IMR-90 (cell line): ENCODE data around the gene SIK2. TPM values are rescaled to one million over a fixed set of nuclear protein-coding genes. Genes with fewer than 3 reads are reported as not detected.

Experiments used
- ATAC-seq: fragments of 200-7000 bp; cut with Tn5 transposase; 2 replicates; pipeline ENCODE4 v1.9.1; 2020; ENCODE audit warnings: low read depth, mild to moderate bottlenecking, moderate library complexity
- BruUV-seq: library from RNA; stranded (reverse); fragments of 400-500 nt; replicated peaks from 2 replicates; lab custom pipeline; 2021; lab: Mats Ljungman, UMichigan
- CTCF ChIA-PET: fragments of 300-600 bp; formaldehyde crosslinking; extraction: SDS; loops from one replicate; lab custom pipeline; 2021; ENCODE audit warnings: antibody characterized with exemption; lab: Yijun Ruan, JAX
- POLR2A ChIA-PET: fragments of 300-600 bp; sonication (Branson Sonifier 250); formaldehyde crosslinking; loops from one replicate; lab custom pipeline; 2022; ENCODE audit warnings: antibody characterized with exemption; ENCODE audit not compliant: unreplicated experiment; lab: Charles Lee
- DNase-seq: peaks from one replicate; pipeline ENCODE4 v3.0.0; 2013
- H2AFZ ChIP-seq: replicated peaks from 2 replicates; pipeline ENCODE3; 2013; ENCODE audit warnings: low read length, mild to moderate bottlenecking; ENCODE audit not compliant: poor library complexity
- H2AK5ac ChIP-seq: 2 replicates; pipeline ENCODE4 v1.6.1; 2013; ENCODE audit warnings: low read depth, low read length, inconsistent platforms
- H2AK9ac ChIP-seq: replicated peaks from 2 replicates; pipeline ENCODE3; 2013; ENCODE audit warnings: mild to moderate bottlenecking, low read depth, low read length, moderate library complexity; ENCODE audit not compliant: poor library complexity
- H2BK120ac ChIP-seq: 2 replicates; pipeline ENCODE4 v1.6.1; 2013; ENCODE audit warnings: low read depth, low read length, inconsistent platforms
- H2BK15ac ChIP-seq: 3 replicates; pipeline ENCODE4 v1.6.1; 2013; ENCODE audit warnings: low read depth, low read length, inconsistent platforms
- H2BK20ac ChIP-seq: 2 replicates; pipeline ENCODE4 v1.6.1; 2013; ENCODE audit warnings: low read depth, mild to moderate bottlenecking, inconsistent platforms, low read length, moderate library complexity
- H2BK5ac ChIP-seq: 2 replicates; pipeline ENCODE4 v1.6.1; 2013; ENCODE audit warnings: mild to moderate bottlenecking, low read depth, low read length, inconsistent platforms; ENCODE audit not compliant: poor library complexity, severe bottlenecking
- H3K14ac ChIP-seq: replicated peaks from 2 replicates; pipeline ENCODE4 v1.6.1; 2013; ENCODE audit warnings: low read depth, low read length, inconsistent platforms
- H3K18ac ChIP-seq: 2 replicates; pipeline ENCODE4 v1.6.1; 2013; ENCODE audit warnings: low read depth, low read length, control low read depth
- H3K23ac ChIP-seq: 2 replicates; pipeline ENCODE4 v1.6.1; 2013; ENCODE audit warnings: low read depth, low read length, inconsistent platforms
- H3K27ac ChIP-seq: 2 replicates; pipeline ENCODE4 v1.5.1; 2013; ENCODE audit warnings: mild to moderate bottlenecking, control low read depth, low read length; ENCODE audit not compliant: insufficient read depth
- H3K27me3 ChIP-seq: 2 replicates; pipeline ENCODE4 v1.6.1; 2013; ENCODE audit warnings: low read length; ENCODE audit not compliant: control insufficient read depth, insufficient read depth
- H3K36me3 ChIP-seq: 2 replicates; pipeline ENCODE4 v1.6.1; 2013; ENCODE audit warnings: low read length, mixed read lengths; ENCODE audit not compliant: control insufficient read depth, insufficient read depth
- H3K4ac ChIP-seq: 2 replicates; pipeline ENCODE4 v1.6.1; 2013; ENCODE audit warnings: low read depth, low read length, inconsistent platforms
- H3K4me1 ChIP-seq: 2 replicates; pipeline ENCODE4 v1.6.1; 2013; ENCODE audit warnings: low read length, mixed read lengths; ENCODE audit not compliant: control insufficient read depth, insufficient read depth
- H3K4me2 ChIP-seq: 2 replicates; pipeline ENCODE4 v1.6.1; 2013; ENCODE audit warnings: low read depth, mild to moderate bottlenecking, control low read depth, low read length, moderate library complexity
- H3K4me3 ChIP-seq: 2 replicates; pipeline ENCODE4 v1.5.1; 2013; ENCODE audit warnings: low read depth, mild to moderate bottlenecking, control low read depth, low read length, moderate library complexity; ENCODE audit not compliant: insufficient read depth
- H3K56ac ChIP-seq: 2 replicates; pipeline ENCODE4 v1.6.1; 2013; ENCODE audit warnings: low read length, inconsistent platforms; ENCODE audit not compliant: insufficient read depth; ENCODE audit errors: extremely low read depth
- H3K79me1 ChIP-seq, 2 experiments: 2 replicates each; pipeline ENCODE4 v1.6.1; 2013; ENCODE audit warnings: low read length in 2 of 2, inconsistent platforms in 1 of 2, low read depth in 1 of 2
- H3K9ac ChIP-seq: 2 replicates; pipeline ENCODE4 v1.6.1; 2013; ENCODE audit warnings: low read depth, low read length, control low read depth
- H3K9me1 ChIP-seq: 2 replicates; pipeline ENCODE4 v1.6.1; 2013; ENCODE audit warnings: low read length, inconsistent platforms; ENCODE audit not compliant: insufficient read depth
- H3K9me3 ChIP-seq: 2 replicates; pipeline ENCODE4 v1.6.1; 2013; ENCODE audit warnings: low read length; ENCODE audit not compliant: control insufficient read depth, insufficient read depth
- H4K20me1 ChIP-seq: 2 replicates; pipeline ENCODE4 v1.6.1; 2013; ENCODE audit warnings: low read length, inconsistent platforms; ENCODE audit not compliant: insufficient read depth
- H4K5ac ChIP-seq: 2 replicates; pipeline ENCODE4 v1.6.1; 2013; ENCODE audit warnings: mild to moderate bottlenecking, low read depth, low read length, control low read depth
- H4K8ac ChIP-seq, 2 experiments: 2 replicates each; pipeline ENCODE4 v1.6.1; 2013; ENCODE audit warnings: low read depth in 2 of 2, low read length in 2 of 2, control low read depth in 1 of 2, inconsistent platforms in 1 of 2
- H4K91ac ChIP-seq: 2 replicates; pipeline ENCODE4 v1.6.1; 2013; ENCODE audit warnings: low read depth, low read length, inconsistent platforms; ENCODE audit not compliant: insufficient read depth
- BHLHE40 ChIP-seq: fragments of 150-350 bp; IDR thresholded peaks from 2 replicates; pipeline ENCODE4 v1.6.1; 2016; ENCODE audit warnings: mild to moderate bottlenecking, low read depth, low read length
- CEBPB ChIP-seq: IDR thresholded peaks from 2 replicates; pipeline ENCODE4 v1.6.1; 2012; ENCODE audit warnings: low read depth, low read length, improper control_type of control experiment
- NFE2L2 ChIP-seq: fragments of 150-350 bp; IDR thresholded peaks from 2 replicates; pipeline ENCODE4 v1.6.1; 2016; ENCODE audit warnings: low read depth, mild to moderate bottlenecking, low read length
- WGBS, 2 experiments: methylation state at CpG; one replicate each; pipeline versions ENCODE4 v1.1.5 to v1.1.7; 2013; ENCODE audit warnings: missing lambda C conversion rate in 2 of 2; ENCODE audit not compliant: insufficient read length in 1 of 2; ENCODE audit errors: extremely low coverage in 2 of 2; 5-methylcytosine and 5-hydroxymethylcytosine counted together
- dilution Hi-C: fragments of 300-500 bp; cut with HindIII; formaldehyde crosslinking; loops from one replicate; pipeline ENCODE4 v1.14.3; 2018; ENCODE audit warnings: low sequenced_read_pairs; ENCODE audit not compliant: unreplicated experiment
- in situ Hi-C: fragments of 300-500 bp; cut with MboI; formaldehyde crosslinking; loops from 3 replicates; pipeline ENCODE4 v1.14.3; 2019; ENCODE audit warnings: low sequenced_read_pairs, inconsistent platforms, mixed read lengths
- intact Hi-C: fragments of 100-400 bp; cut with micrococcal nuclease; formaldehyde crosslinking; loops from 2 replicates; pipeline ENCODE4 v1.10.0; 2022
- polyA plus RNA-seq, 3 experiments: library from polyadenylated mRNA; depleted of rRNA; stranded (reverse); fragments of >200 nt; gene quantifications; 2 replicates each; pipeline ENCODE4 v1.2.3, GENCODE V29; 2012; ENCODE audit warnings: low replicate concordance in 1 of 3
- total RNA-seq: library from RNA; depleted of rRNA; stranded (reverse); fragments of >200 nt; gene quantifications from 2 replicates; pipeline ENCODE4 v1.2.3, GENCODE V29; 2012

The SIK2 gene
- total and polyA plus RNA-seq, 2 of the 4 experiments (the other 2 are of a cell fraction) = 7.9 to 10.4 TPM

DNA sequence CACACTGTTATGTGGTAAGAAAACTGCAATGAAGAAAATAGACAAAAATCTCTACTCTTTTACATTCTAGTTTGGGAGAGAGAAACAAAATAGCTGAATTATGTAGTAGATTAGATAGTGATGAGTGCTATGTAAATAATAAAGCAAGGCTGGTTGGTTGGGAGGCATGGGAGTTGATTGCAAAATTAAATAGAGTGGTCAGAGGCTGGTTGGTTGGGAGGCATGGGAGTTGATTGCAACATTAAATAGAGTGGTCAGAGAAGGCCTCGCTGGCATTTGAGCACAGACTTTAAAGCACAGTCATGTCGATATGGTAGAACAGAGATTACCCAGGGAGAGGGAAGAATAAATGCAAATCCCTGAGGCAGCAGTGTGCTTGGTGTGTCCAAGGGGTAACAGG lies 22.4 kb downstream of the SIK2 start:
- 62% methylated on average over 2 of the region's 2 CpGs; no CpG with 5 or more reads in 1 of the 2 experiments for WGBS, 2 experiments
- no peak overlapping the region for H3K4me2 ChIP-seq
- no peak overlapping the region for H2BK120ac ChIP-seq

More for the DNA sequence above, 22.4 kb downstream of the SIK2 start:
- Histone ChIP-seq H3K9me1 (peaks cover 4% of the 10 kb centered on the region), H3K56ac (no peak overlapping the region), H2AK5ac (no peak overlapping the region), H4K20me1 (peaks cover 7% of the 10 kb centered on the region), H3K36me3 (peaks cover 24% of the 10 kb centered on the region), H3K27ac (peak overlapping the region; percentile 64; the same call in 1 of the 2 replicates), H4K5ac (no peak overlapping the region), H3K9me3 (no peaks in the 10 kb centered on the region; the same call in 1 of the 2 replicates), H3K27me3 (no peaks in the 10 kb centered on the region), H2AK9ac (no peak overlapping the region), H2BK15ac (no peak overlapping the region), H3K9ac (no peak overlapping the region), H4K91ac (no peak overlapping the region), H3K14ac (no peak overlapping the region), H2BK5ac (peak overlapping the region; percentile 62), H3K18ac (no peak overlapping the region), H4K8ac (no peak overlapping the region), H3K4ac (no peak overlapping the region), H3K4me1 (peaks cover 6% of the 10 kb centered on the region), H3K23ac (no peak overlapping the region), H2AFZ (no peak overlapping the region), H3K79me1 (peaks cover 4 to 36% of the 10 kb centered on the region in 2 experiments; a peak in 3 of 4 replicates), H2BK20ac (no peak overlapping the region), H3K4me3 (no peak overlapping the region)
- peak; percentile 92 for ATAC-seq
- peak; percentile 40 for DNase-seq
- no TSS peak for BruUV-seq
- POLR2A ChIA-PET = no interaction called here
- dilution Hi-C loops = no loop called here
- in situ Hi-C loops = no loop called here
- CTCF ChIA-PET = no interaction called here
- intact Hi-C loops = no loop called here
- peak; percentile 34; the same call in 1 of the 2 replicates for TF ChIP-seq NFE2L2
- TF ChIP-seq CEBPB = peak; percentile 83
- no peak for TF ChIP-seq BHLHE40
